SK-N-SH (cell line): ENCODE measurements around the gene NDEL1. TPM values are rescaled to one million over a fixed set of nuclear protein-coding genes. Genes with fewer than 3 reads are reported as not detected.

Experiments
- CTCF ChIA-PET: fragments of 300-600, 350-600 bp; formaldehyde crosslinking; extraction: SDS; loops from one replicate; lab custom pipeline; 2021; lab: Yijun Ruan, JAX
- POLR2A ChIA-PET: fragments of 350-600 bp; sonication (Branson Sonifier 250); formaldehyde crosslinking; extraction: SDS; loops from one replicate; lab custom pipeline; 2020; ENCODE audit warnings: antibody characterized with exemption, inconsistent platforms; lab: Yijun Ruan, JAX
- DNase-seq: peaks from one replicate; pipeline ENCODE4 v3.0.0; 2012
- H2AFZ ChIP-seq: fragments of 200-600 bp; sonication (generic); 2 replicates; pipeline ENCODE4 v1.8.1; 2016; ENCODE audit warnings: antibody characterized with exemption, mild to moderate bottlenecking, low read depth
- H3F3A ChIP-seq: fragments of 200-600 bp; sonication (generic); replicated peaks from 2 replicates; pipeline ENCODE3; 2016; ENCODE audit warnings: antibody characterized with exemption, mild to moderate bottlenecking; ENCODE audit not compliant: insufficient read depth
- H3K27ac ChIP-seq, 2 experiments: fragments of 200-500 bp in 1 of 2; fragments of 200-600 bp in 1 of 2; sonication (Bioruptor generic) in 1 of 2; sonication (generic), shearing (Covaris generic) in 1 of 2; 2 replicates each; pipeline versions ENCODE4 v1.5.1 to v1.6.1; 2014 to 2016; ENCODE audit warnings: low read depth in 2 of 2, inconsistent platforms in 1 of 2, low read length in 1 of 2, mild to moderate bottlenecking in 1 of 2, mixed read lengths in 1 of 2
- H3K27me3 ChIP-seq: fragments of 200-600 bp; sonication (generic), shearing (Covaris generic); 2 replicates; pipeline ENCODE4 v1.6.1; 2016; ENCODE audit warnings: mixed run types; ENCODE audit not compliant: insufficient read depth
- H3K36me3 ChIP-seq, 2 experiments: fragments of 200-500 bp in 1 of 2; fragments of 200-600 bp in 1 of 2; sonication (Bioruptor generic) in 1 of 2; sonication (generic) in 1 of 2; replicated peaks in 1 of 2; 2 replicates each; pipeline versions ENCODE3 to v1.5.1; 2014 to 2016; ENCODE audit warnings: low read length in 1 of 2, mild to moderate bottlenecking in 1 of 2; ENCODE audit not compliant: insufficient read depth in 2 of 2, control insufficient read depth in 1 of 2
- H3K4me1 ChIP-seq, 2 experiments: fragments of 200-500 bp in 1 of 2; fragments of 200-600 bp in 1 of 2; sonication (Bioruptor generic) in 1 of 2; sonication (generic), shearing (Covaris generic) in 1 of 2; 2 replicates each; pipeline versions ENCODE4 v1.5.1 to v1.6.1; 2014 to 2016; ENCODE audit warnings: low read depth in 1 of 2, low read length in 1 of 2, mixed run types in 1 of 2; ENCODE audit not compliant: insufficient read depth in 2 of 2, control insufficient read depth in 1 of 2
- H3K4me2 ChIP-seq: fragments of 200-600 bp; sonication (generic), shearing (Covaris generic); 2 replicates; pipeline ENCODE4 v1.6.1; 2017; ENCODE audit warnings: mixed run types
- H3K4me3 ChIP-seq, 2 experiments: fragments of 200-500 bp in 1 of 2; fragments of 200-600 bp in 1 of 2; sonication (Bioruptor generic) in 1 of 2; sonication (generic), shearing (Covaris generic) in 1 of 2; 2 replicates each; pipeline versions ENCODE4 v1.5.1 to v1.8.1; 2014 to 2016; ENCODE audit warnings: low read depth in 2 of 2, inconsistent platforms in 1 of 2, low read length in 1 of 2, mild to moderate bottlenecking in 1 of 2, mixed read lengths in 1 of 2, moderate library complexity in 1 of 2
- H3K79me2 ChIP-seq: fragments of 200-600 bp; sonication (generic); 2 replicates; pipeline ENCODE4 v1.8.1; 2017; ENCODE audit warnings: mild to moderate bottlenecking; ENCODE audit not compliant: insufficient read depth
- H3K9ac ChIP-seq: fragments of 200-600 bp; sonication (generic); 2 replicates; pipeline ENCODE4 v1.6.1; 2017; ENCODE audit warnings: mixed run types
- H3K9me2 ChIP-seq: fragments of 200-600 bp; sonication (generic); 2 replicates; pipeline ENCODE4 v1.6.1; 2017; ENCODE audit warnings: mixed run types
- H3K9me3 ChIP-seq: fragments of 200-600 bp; sonication (generic); 2 replicates; pipeline ENCODE4 v1.6.1; 2017; ENCODE audit warnings: mixed run types, mild to moderate bottlenecking, moderate library complexity
- H4K20me1 ChIP-seq: fragments of 200-600 bp; sonication (generic); 2 replicates; pipeline ENCODE4 v1.6.1; 2017; ENCODE audit warnings: mild to moderate bottlenecking, mixed run types; ENCODE audit not compliant: insufficient read depth
- CTCF ChIP-seq: fragments of 200-600 bp; sonication (generic); IDR thresholded peaks from 2 replicates; pipeline ENCODE4 v1.6.1; 2017; ENCODE audit warnings: antibody characterized with exemption, mild to moderate bottlenecking, moderate library complexity
- EP300 ChIP-seq, 2 experiments: IDR thresholded peaks; 2 replicates each; pipeline versions ENCODE4 v1.4.0 to v1.6.1; 2012; ENCODE audit warnings: borderline replicate concordance in 1 of 2, low read depth in 1 of 2, low read length in 1 of 2
- FOSL2 ChIP-seq: IDR thresholded peaks from 2 replicates; pipeline ENCODE4 v1.4.0; 2012; ENCODE audit warnings: low read depth, mild to moderate bottlenecking, moderate library complexity, borderline replicate concordance
- FOXJ3 ChIP-seq: sonication (generic); formaldehyde crosslinking; IDR thresholded peaks from 2 replicates; pipeline ENCODE4 v1.5.1; 2020; ENCODE audit warnings: mild to moderate bottlenecking, missing genetic modification reagents
- FOXM1 ChIP-seq: IDR thresholded peaks from 2 replicates; pipeline ENCODE4 v1.4.0; 2012; ENCODE audit warnings: low read depth, mild to moderate bottlenecking
- GATA2 ChIP-seq: sonication (generic); formaldehyde crosslinking; IDR thresholded peaks from 2 replicates; pipeline ENCODE4 v1.5.0; 2020; ENCODE audit warnings: mild to moderate bottlenecking, missing genetic modification reagents
- JUND ChIP-seq: IDR thresholded peaks from 2 replicates; pipeline ENCODE4 v1.4.0; 2012
- MAX ChIP-seq: IDR thresholded peaks from 2 replicates; pipeline ENCODE4 v1.4.0; 2012; ENCODE audit warnings: low read depth
- MXI1 ChIP-seq: IDR thresholded peaks from 2 replicates; pipeline ENCODE4 v1.6.1; 2012; ENCODE audit warnings: mild to moderate bottlenecking, low read depth, low read length, improper control_type of control experiment
- NFIC ChIP-seq: IDR thresholded peaks from 2 replicates; pipeline ENCODE4 v1.4.0; 2012; ENCODE audit warnings: borderline replicate concordance
- NRF1 ChIP-seq: IDR thresholded peaks from 2 replicates; pipeline ENCODE4 v1.6.1; 2012; ENCODE audit warnings: low read depth, mild to moderate bottlenecking, low read length
- POLR2AphosphoS5 ChIP-seq: IDR thresholded peaks from 2 replicates; pipeline ENCODE4 v1.6.1; 2012; ENCODE audit warnings: low read depth, low read length
- RCOR1 ChIP-seq: fragments of 150-350 bp; IDR thresholded peaks from 2 replicates; pipeline ENCODE4 v1.6.1; 2017; ENCODE audit warnings: antibody characterized with exemption, low read length
- RFX5 ChIP-seq: IDR thresholded peaks from 2 replicates; pipeline ENCODE4 v1.6.1; 2012; ENCODE audit warnings: mild to moderate bottlenecking, improper control_type of control experiment, low read length
- TCF12 ChIP-seq: IDR thresholded peaks from 2 replicates; pipeline ENCODE4 v1.4.0; 2012
- USF1 ChIP-seq: IDR thresholded peaks from 2 replicates; pipeline ENCODE4 v1.4.0; 2012; ENCODE audit warnings: low read depth, borderline replicate concordance
- USF2 ChIP-seq: fragments of 150-350 bp; IDR thresholded peaks from 2 replicates; pipeline ENCODE4 v1.6.1; 2017; ENCODE audit warnings: antibody characterized with exemption, low read length, low read depth, borderline replicate concordance
- WGBS: methylation state at CpG from one replicate; pipeline ENCODE4 v1.1.6; 2017; ENCODE audit warnings: low lambda C conversion rate; 5-methylcytosine and 5-hydroxymethylcytosine counted together
- polyA plus RNA-seq, 3 experiments: library from polyadenylated mRNA; depleted of rRNA; stranded (reverse); fragments of >200 nt; gene quantifications; 2 replicates each; pipeline ENCODE4 v1.2.3, GENCODE V29; 2012

NDEL1 gene
- polyA plus RNA-seq, 1 of the 3 experiments (the other 2 are of a cell fraction), result 49.5 TPM

- Histone ChIP-seq H3K79me2 (no peaks in the 10 kb centered on the region), H3K27me3 (peaks cover 14% of the 10 kb centered on the region; the same call in 1 of the 2 replicates), H3K9me2 (no peaks in the 10 kb centered on the region), H3K4me3 (no peak overlapping the region), H3K9ac (no peak overlapping the region), H3K9me3 (no peaks in the 10 kb centered on the region), H3K4me1 (peaks cover 0 to 3% of the 10 kb centered on the region in 2 experiments; a peak in 1 of 4 replicates), H3K36me3 (no peaks in the 10 kb centered on the region), H2AFZ (no peak overlapping the region), H3F3A (no peaks in the 10 kb centered on the region), H4K20me1 (no peaks in the 10 kb centered on the region), H3K4me2 (0 out of 2 replicates have a peak overlapping the region, but pooled peaks have one; percentile 10), H3K27ac (peak overlapping the region in 1 of 2 experiments; percentile 18; a peak in 1 of 4 replicates)
- ChIA-PET CTCF (interaction anchor here (0.7 to 3.5 kb wide), 8 partner anchors 10 to 365 kb away, joined by 3 to 19 read pairs (median 7); partner anchors contain the start of genes NDEL1 and RPL26), POLR2A (interaction anchor here (0.8 to 2.3 kb wide), 2 partner anchors 15 to 37 kb away, joined by 3 to 7 read pairs; partner anchors contain the start of gene NDEL1)
- DNase-seq, result peak; percentile 72
- no peak for TF ChIP-seq FOXJ3 (CRISPR knock-in tag)
- no peak for TF ChIP-seq USF2
- TF ChIP-seq MXI1, result peak; percentile 21; the same call in 1 of the 2 replicates
- peak in 1 of 2 experiments; percentile 22; a peak in 1 of 4 replicates for TF ChIP-seq EP300 (IDR thresholded peaks at IDR 0.05; ENCODE audit: borderline replicate concordance in 1 of 2, low read depth in 1 of 2, low read length in 1 of 2)
- no peak for TF ChIP-seq USF1
- peak; percentile 40; the same call in 1 of the 2 replicates for TF ChIP-seq NFIC
- TF ChIP-seq POLR2AphosphoS5, result no peak
- TF ChIP-seq RCOR1, result peak; percentile 18; the same call in 1 of the 2 replicates
- no peak for TF ChIP-seq RFX5
- TF ChIP-seq TCF12, result peak; percentile 31; the same call in 1 of the 2 replicates
- TF ChIP-seq GATA2, result peak; percentile 12; the same call in 1 of the 2 replicates
- TF ChIP-seq MAX, result no peak
- WGBS, result 25% methylated on average over 5 of the region's 5 CpGs
Measured at GRCh38 chr17:8420041-8420934, 15.4 kb upstream of the NDEL1 start.

- H4K20me1 ChIP-seq, result no peaks in the 10 kb centered on the region
- peaks cover 14% of the 10 kb centered on the region; the same call in 1 of the 2 replicates for H3K27me3 ChIP-seq
- no peaks in the 10 kb centered on the region for H3F3A ChIP-seq
- no peak overlapping the region for H3K9ac ChIP-seq
- no peak overlapping the region for H3K4me3 ChIP-seq
- POLR2A ChIA-PET, result interaction anchor here (2.3 kb wide), 1 partner anchor 14 kb away, joined by 7 read pairs; the partner anchor contains the start of gene NDEL1
- DNase-seq, result no peak
- no peaks in the 10 kb centered on the region for H3K79me2 ChIP-seq
- no peak overlapping the region for H3K27ac ChIP-seq
- no peaks in the 10 kb centered on the region for H3K9me2 ChIP-seq
- H3K36me3 ChIP-seq, result no peaks in the 10 kb centered on the region
- H3K4me2 ChIP-seq, result no peak overlapping the region
- CTCF ChIA-PET, result interaction anchor here (1.1 to 3.5 kb wide), 5 partner anchors 11 to 364 kb away, joined by 3 to 19 read pairs (median 14); partner anchors contain the start of gene RPL26
- H2AFZ ChIP-seq, result no peak overlapping the region
- 50% methylated on average over 3 of the region's 3 CpGs for WGBS
- peaks cover 0 to 3% of the 10 kb centered on the region in 2 experiments; a peak in 1 of 4 replicates for H3K4me1 ChIP-seq
- H3K9me3 ChIP-seq, result no peaks in the 10 kb centered on the region
- TF ChIP-seq FOXM1, result no peak
- TF ChIP-seq RFX5, result no peak
- TF ChIP-seq USF2, result no peak
- TF ChIP-seq GATA2, result no peak
- no peak for TF ChIP-seq JUND
- no peak for TF ChIP-seq FOXJ3 (CRISPR knock-in tag)
- no peak for TF ChIP-seq CTCF
- no peak for TF ChIP-seq FOSL2
- no peak for TF ChIP-seq MXI1
- TF ChIP-seq USF1, result no peak
- no peak for TF ChIP-seq NRF1
Measured at GRCh38 chr17:8421571-8421970, 14.1 kb upstream of the NDEL1 start.
